Stomach (tissue), 9 donors: Measurements from ENCODE around the gene ADAM19. TPM values are rescaled to one million over a fixed set of nuclear protein-coding genes. Genes with fewer than 3 reads are reported as not detected.

Experiments
- DNase-seq, 2 donors: peaks; one replicate each; pipeline versions ENCODE4 v3.0.0 to v3.0.0-alpha.2; 2013 to 2019
- H3K27ac ChIP-seq, 5 donors: fragments of 200-600 bp in 4 of 5; sonication (generic) in 4 of 5; one replicate each; pipeline ENCODE4 v1.5.1; 2013 to 2019; ENCODE audit warnings: mild to moderate bottlenecking in 1 of 5, moderate library complexity in 1 of 5
- H3K27me3 ChIP-seq, 3 donors: fragments of 200-600 bp; sonication (generic); one replicate each; pipeline ENCODE4 v1.5.1; 2017 to 2019; ENCODE audit warnings: mixed run types in 1 of 3
- H3K36me3 ChIP-seq, 4 donors: fragments of 200-600 bp; sonication (generic); 1 replicate in 3 of 4; 2 replicates in 1 of 4; pipeline ENCODE4 v1.5.1; 2016 to 2019
- H3K4me1 ChIP-seq, 4 donors: fragments of 200-600 bp; sonication (generic); one replicate each; pipeline ENCODE4 v1.5.1; 2016 to 2019
- H3K4me3 ChIP-seq, 4 donors: fragments of 200-600 bp; sonication (generic) in 3 of 4; one replicate each; pipeline ENCODE4 v1.5.1; 2016 to 2019; ENCODE audit warnings: mild to moderate bottlenecking in 1 of 4
- H3K9me3 ChIP-seq, 4 donors: fragments of 200-600 bp; sonication (generic); one replicate each; pipeline ENCODE4 v1.5.1; 2016 to 2019
- CTCF ChIP-seq, 7 experiments: fragments of 450-650 bp in 4 of 7; fragments of 200-600 bp in 3 of 7; sonication (generic) in 3 of 7; IDR thresholded peaks; one replicate each; pipeline ENCODE4 v1.5.1; 2016 to 2019; ENCODE audit warnings: antibody characterized with exemption in 7 of 7, control low read depth in 2 of 7, mild to moderate bottlenecking in 1 of 7
- EP300 ChIP-seq: sonication (generic); formaldehyde crosslinking; IDR thresholded peaks from one replicate; pipeline ENCODE4 v1.6.1; 2017; ENCODE audit warnings: antibody characterized with exemption
- POLR2A ChIP-seq, 4 donors: fragments of 450-650 bp; IDR thresholded peaks; one replicate each; pipeline ENCODE4 v1.6.1; 2016; ENCODE audit warnings: antibody characterized with exemption in 4 of 4, control low read depth in 2 of 4, mild to moderate bottlenecking in 1 of 4, moderate library complexity in 1 of 4
- POLR2AphosphoS5 ChIP-seq, 3 donors: sonication (generic); formaldehyde crosslinking; IDR thresholded peaks; one replicate each; pipeline ENCODE4 v1.6.1; 2016; ENCODE audit warnings: antibody characterized with exemption in 3 of 3
- WGBS, 5 donors: extraction: QIAGEN DNeasy Blood & Tissue Kit in 3 of 5; methylation state at CpG; one replicate each; pipeline versions ENCODE4 v1.1.5 to v1.1.7; 2013 to 2018; 5-methylcytosine and 5-hydroxymethylcytosine counted together
- intact Hi-C: fragments of 100-400 bp; cut with DNase I; formaldehyde crosslinking; loops from one replicate; pipeline ENCODE4 v1.15.1; 2023; ENCODE audit warnings: low total_unique reads
- polyA plus RNA-seq, 3 donors: library from polyadenylated mRNA; stranded (reverse); fragments of 200-250 nt; gene quantifications; one replicate each; pipeline ENCODE4 v1.2.3, GENCODE V29; 2013
- total RNA-seq, 5 donors: library from RNA; depleted of rRNA; stranded (reverse); fragments of >200 nt; gene quantifications; one replicate each; pipeline versions ENCODE4 v1.1.0 to v1.2.3, GENCODE V29; 2014 to 2016
- donor health status: healthy with polysubstance abuse.
- donor health status: Bipolar disorder and iron deficiency.
- donor health status: healthy.

The ADAM19 gene
- total and polyA plus RNA-seq, 8 donors = 1.2 to 42.8 (median 6.4) TPM

GRCh38 chr5:157532022-157532421 is 43.6 kb downstream of the ADAM19 start:
- Histone ChIP-seq H3K27me3 (no peaks in the 10 kb centered on the region), H3K4me1 (peaks cover 9 to 64% (median 45%) of the 10 kb centered on the region in 4 donors), H3K9me3 (no peaks in the 10 kb centered on the region), H3K36me3 (peaks cover 0 to 27% (median 8%) of the 10 kb centered on the region in 4 donors), H3K4me3 (no peak overlapping the region), H3K27ac (peak overlapping the region in 2 of 5 donors; percentile 52 to 83)
- TF ChIP-seq POLR2AphosphoS5 (IDR thresholded peaks at IDR 0.05) (no peak), POLR2A (IDR thresholded peaks at IDR 0.05) (no peak), CTCF (IDR thresholded peaks at IDR 0.05) (no peak), EP300 (no peak)
- intact Hi-C loops = no loop called here
- 77 to 92% (median 85%) methylated on average over 5 of the region's 5 CpGs for WGBS, 5 donors
- no peak for DNase-seq

GRCh38 chr5:157530226-157530972 is 45.2 kb downstream of the ADAM19 start:
- Histone ChIP-seq H3K27ac (peak overlapping the region in 2 of 5 donors; percentile 13 to 42), H3K36me3 (peaks cover 0 to 19% (median 5%) of the 10 kb centered on the region in 4 donors), H3K4me1 (peaks cover 9 to 58% (median 39%) of the 10 kb centered on the region in 4 donors), H3K4me3 (no peak overlapping the region), H3K27me3 (no peaks in the 10 kb centered on the region), H3K9me3 (no peaks in the 10 kb centered on the region)
- intact Hi-C loops = no loop called here
- no peak for DNase-seq
- 82 to 86% (median 86%) methylated on average over 13 of the region's 13 CpGs for WGBS, 5 donors
- no peak for TF ChIP-seq CTCF (IDR thresholded peaks at IDR 0.05)
- TF ChIP-seq EP300 = no peak
- TF ChIP-seq POLR2AphosphoS5 (IDR thresholded peaks at IDR 0.05) = no peak
- TF ChIP-seq POLR2A (IDR thresholded peaks at IDR 0.05) = no peak

- no peak overlapping the region for H3K4me3 ChIP-seq
- DNase-seq = no peak
- 46 to 82% (median 76%) methylated on average over 1 of the region's 1 CpG for WGBS, 5 donors
- no peaks in the 10 kb centered on the region for H3K9me3 ChIP-seq
- no peaks in the 10 kb centered on the region for H3K27me3 ChIP-seq
- H3K27ac ChIP-seq = peak overlapping the region in 3 of 5 donors; percentile 33 to 77 (median 41)
- peaks cover 0 to 19% (median 5%) of the 10 kb centered on the region in 4 donors for H3K36me3 ChIP-seq
- H3K4me1 ChIP-seq = peaks cover 9 to 62% (median 40%) of the 10 kb centered on the region in 4 donors
- TF ChIP-seq EP300 = no peak
- TF ChIP-seq POLR2A (IDR thresholded peaks at IDR 0.05) = no peak
- no peak for TF ChIP-seq POLR2AphosphoS5 (IDR thresholded peaks at IDR 0.05)
- TF ChIP-seq CTCF (IDR thresholded peaks at IDR 0.05) = no peak
- intact Hi-C loops = no loop called here
Measured at GRCh38 chr5:157529002-157529401, 46.6 kb downstream of the ADAM19 start.

- TF ChIP-seq CTCF (IDR thresholded peaks at IDR 0.05) (no peak), POLR2AphosphoS5 (IDR thresholded peaks at IDR 0.05) (peak in 1 of 3 donors; percentile 9)
- H3K4me1 ChIP-seq = peaks cover 9 to 59% (median 35%) of the 10 kb centered on the region in 4 donors
- peak in 1 of 2 donors; percentile 77 for DNase-seq
Measured at GRCh38 chr5:157528036-157528632, 47.4 kb downstream of the ADAM19 start.

More at GRCh38 chr5:157528036-157528632, 47.4 kb downstream of the ADAM19 start:
- H3K4me3 ChIP-seq = no peak overlapping the region
- intact Hi-C loops = no loop called here
- H3K27ac ChIP-seq = peak overlapping the region in 4 of 5 donors; percentile 16 to 77 (median 36)
- no peaks in the 10 kb centered on the region for H3K27me3 ChIP-seq
- 19 to 38% (median 29%) methylated on average over 9 of the region's 9 CpGs for WGBS, 5 donors
- peaks cover 0 to 19% (median 7%) of the 10 kb centered on the region in 4 donors for H3K36me3 ChIP-seq
- no peaks in the 10 kb centered on the region for H3K9me3 ChIP-seq
